Keratinocyte (primary cell): ENCODE data around the gene BABAM2. TPM values are rescaled to one million over a fixed set of nuclear protein-coding genes. Genes with fewer than 3 reads are reported as not detected.

Experiments
- DNase-seq: peaks from one replicate; pipeline ENCODE4 v3.0.0-alpha.2; 2011; ENCODE audit warnings: low read depth, missing footprints, low spot score
- FAIRE-seq: peaks from 2 replicates; lab custom pipeline; 2011; peaks lifted over from hg19 to GRCh38; lab: Jason Lieb, UNC
- H2AFZ ChIP-seq: 2 replicates; pipeline ENCODE4 v1.6.0; 2012; ENCODE audit warnings: low read length, control low read depth, inconsistent platforms; ENCODE audit not compliant: control insufficient read depth
- H3K27ac ChIP-seq: 2 replicates; pipeline ENCODE4 v1.5.1; 2011; ENCODE audit warnings: low read length; ENCODE audit not compliant: control insufficient read depth, insufficient read depth
- H3K27me3 ChIP-seq: 3 replicates; pipeline ENCODE4 v1.6.0; 2011; ENCODE audit warnings: low read length; ENCODE audit not compliant: control insufficient read depth, insufficient read depth; ENCODE audit errors: extremely low read depth
- H3K36me3 ChIP-seq, 2 experiments: 2 replicates in 1 of 2; 3 replicates in 1 of 2; pipeline ENCODE4 v1.5.1; 2011; ENCODE audit warnings: low read length in 2 of 2, mild to moderate bottlenecking in 1 of 2; ENCODE audit not compliant: control insufficient read depth in 2 of 2, insufficient read depth in 2 of 2; ENCODE audit errors: extremely low read depth in 1 of 2
- H3K4me1 ChIP-seq: 3 replicates; pipeline ENCODE4 v1.5.1; 2011; ENCODE audit warnings: low read length; ENCODE audit not compliant: control insufficient read depth, insufficient read depth; ENCODE audit errors: extremely low read depth
- H3K4me2 ChIP-seq: 3 replicates; pipeline ENCODE4 v1.6.0; 2011; ENCODE audit warnings: low read depth, low read length; ENCODE audit not compliant: control insufficient read depth, insufficient read depth; ENCODE audit errors: extremely low read depth
- H3K4me3 ChIP-seq, 3 experiments: fragments of 200-600 bp in 1 of 3; sonication (generic) in 1 of 3; 2 replicates in 2 of 3; 3 replicates in 1 of 3; pipeline ENCODE4 v1.5.1; 2011 to 2016; ENCODE audit warnings: low read length in 3 of 3, mild to moderate bottlenecking in 3 of 3, control low read depth in 2 of 3, inconsistent platforms in 1 of 3, low read depth in 1 of 3, mixed read lengths in 1 of 3, mixed run types in 1 of 3, moderate library complexity in 1 of 3; ENCODE audit not compliant: control insufficient read depth in 2 of 3, insufficient read depth in 2 of 3; ENCODE audit errors: extremely low read depth in 1 of 3
- H3K79me2 ChIP-seq: 2 replicates; pipeline ENCODE4 v1.6.0; 2012; ENCODE audit warnings: low read length; ENCODE audit not compliant: control insufficient read depth, insufficient read depth
- H3K9ac ChIP-seq: 3 replicates; pipeline ENCODE4 v1.6.0; 2011; ENCODE audit warnings: low read length; ENCODE audit not compliant: control insufficient read depth, insufficient read depth; ENCODE audit errors: extremely low read depth
- H3K9me1 ChIP-seq: 3 replicates; pipeline ENCODE4 v1.6.0; 2011; ENCODE audit warnings: low read length; ENCODE audit not compliant: control insufficient read depth, insufficient read depth; ENCODE audit errors: extremely low read depth
- H3K9me3 ChIP-seq: 2 replicates; pipeline ENCODE4 v1.5.1; 2012; ENCODE audit warnings: low read depth, low read length; ENCODE audit not compliant: control insufficient read depth
- H4K20me1 ChIP-seq: 3 replicates; pipeline ENCODE4 v1.6.0; 2011; ENCODE audit warnings: low read length; ENCODE audit not compliant: control insufficient read depth, insufficient read depth; ENCODE audit errors: extremely low read depth
- CTCF ChIP-seq, 3 experiments: IDR thresholded peaks in 1 of 3; conservative IDR thresholded peaks in 1 of 3; optimal IDR thresholded peaks in 1 of 3; 2 replicates in 2 of 3; 3 replicates in 1 of 3; pipeline versions ENCODE3 to v1.5.1; 2011; ENCODE audit warnings: low read length in 3 of 3, mild to moderate bottlenecking in 3 of 3, moderate library complexity in 2 of 3, control low read depth in 1 of 3, inconsistent platforms in 1 of 3; ENCODE audit not compliant: insufficient read depth in 2 of 3; ENCODE audit errors: extremely low read depth in 1 of 3
- EZH2 ChIP-seq: IDR thresholded peaks from one replicate; pipeline ENCODE4 v1.6.1; 2012; ENCODE audit warnings: inconsistent platforms, mild to moderate bottlenecking, low read length, moderate library complexity
- dilution Hi-C: fragments of 300-500 bp; cut with MboI; formaldehyde crosslinking; loops from one replicate; pipeline ENCODE4 v1.7.0; 2020; ENCODE audit warnings: low sequenced_read_pairs; ENCODE audit not compliant: extremely low pct_ligation_motif_present
- polyA plus RNA-seq, 5 experiments: library from polyadenylated mRNA; depleted of rRNA in 3 of 5; stranded (reverse) in 3 of 5; stranded (forward) in 1 of 5; unstranded in 1 of 5; fragments of >200 nt; gene quantifications; 1 replicate in 1 of 5; 2 replicates in 3 of 5; 3 replicates in 1 of 5; pipeline versions ENCODE4 v1.2.1 to v1.2.3, GENCODE V29; 2011 to 2012; ENCODE audit warnings: missing spikeins in 2 of 5, low read depth in 1 of 5, low replicate concordance in 1 of 5

Gene BABAM2
- polyA plus RNA-seq, 1 donor (not counting 4 experiments of a cell fraction or from before 2014, with no cell fraction given): 29.8 TPM

- Histone ChIP-seq H3K36me3 (no peaks in the 10 kb centered on the region), H3K9ac (no peak overlapping the region), H3K9me3 (no peaks in the 10 kb centered on the region), H3K4me1 (peaks cover 3% of the 10 kb centered on the region), H3K27me3 (no peaks in the 10 kb centered on the region), H4K20me1 (no peaks in the 10 kb centered on the region), H3K79me2 (no peaks in the 10 kb centered on the region), H3K4me3 (no peak overlapping the region), H3K4me2 (no peak overlapping the region), H3K9me1 (no peaks in the 10 kb centered on the region), H3K27ac (no peak overlapping the region), H2AFZ (no peak overlapping the region)
- no peak for FAIRE-seq
- no peak for DNase-seq
- TF ChIP-seq EZH2: no peak
- dilution Hi-C loops: no loop called here
These were observed 202.8 kb downstream of the BABAM2 start for GRCh38 chr2:28093308-28093707.

- no peaks in the 10 kb centered on the region for H3K9me3 ChIP-seq
- H3K4me3 ChIP-seq: no peak overlapping the region
- no peaks in the 10 kb centered on the region for H3K9me1 ChIP-seq
- H4K20me1 ChIP-seq: no peaks in the 10 kb centered on the region
- H3K36me3 ChIP-seq: no peaks in the 10 kb centered on the region
- FAIRE-seq: no peak
- H3K27me3 ChIP-seq: no peaks in the 10 kb centered on the region
- no peak overlapping the region for H3K4me2 ChIP-seq
- no peak overlapping the region for H3K27ac ChIP-seq
- H3K79me2 ChIP-seq: no peaks in the 10 kb centered on the region
- H3K4me1 ChIP-seq: peaks cover 3% of the 10 kb centered on the region
- dilution Hi-C loops: no loop called here
- H3K9ac ChIP-seq: no peak overlapping the region
- TF ChIP-seq EZH2 (no peak), CTCF (optimal IDR thresholded peaks at IDR 0.05 in 1 of 3, IDR thresholded peaks at IDR 0.05 in 1 of 3, conservative IDR thresholded peaks at IDR 0.05 in 1 of 3; ENCODE audit: extremely low read depth in 1 of 3, insufficient read depth in 2 of 3, low read length in 3 of 3) (no peak)
- DNase-seq: no peak
- no peak overlapping the region for H2AFZ ChIP-seq
These were observed 203.2 kb downstream of the BABAM2 start for GRCh38 chr2:28093768-28094167.

GRCh38 chr2:28094739-28095138 is 204.2 kb downstream of the BABAM2 start:
- no peak overlapping the region for H3K4me3 ChIP-seq
- H3K4me1 ChIP-seq: no peaks in the 10 kb centered on the region
- H3K4me2 ChIP-seq: no peak overlapping the region
- dilution Hi-C loops: no loop called here
- H3K9me3 ChIP-seq: no peaks in the 10 kb centered on the region
- H2AFZ ChIP-seq: no peak overlapping the region
- H3K79me2 ChIP-seq: no peaks in the 10 kb centered on the region
- no peaks in the 10 kb centered on the region for H3K27me3 ChIP-seq
- no peaks in the 10 kb centered on the region for H3K9me1 ChIP-seq
- H3K36me3 ChIP-seq: no peaks in the 10 kb centered on the region
- H4K20me1 ChIP-seq: no peaks in the 10 kb centered on the region
- no peak overlapping the region for H3K9ac ChIP-seq
- no peak for DNase-seq
- no peak overlapping the region for H3K27ac ChIP-seq
- no peak for TF ChIP-seq CTCF (optimal IDR thresholded peaks at IDR 0.05 in 1 of 3, IDR thresholded peaks at IDR 0.05 in 1 of 3, conservative IDR thresholded peaks at IDR 0.05 in 1 of 3; ENCODE audit: extremely low read depth in 1 of 3, insufficient read depth in 2 of 3, low read length in 3 of 3)
- TF ChIP-seq EZH2: no peak
- FAIRE-seq: no peak
